Peyer's patch (tissue), 4 donors: ENCODE data around the gene ARID3B. TPM values are rescaled to one million over a fixed set of nuclear protein-coding genes. Genes with fewer than 3 reads are reported as not detected.

ENCODE experiments used
- DNase-seq, 3 donors: peaks; one replicate each; pipeline ENCODE4 v3.0.0-alpha.2; 2017 to 2019
- H3K27ac ChIP-seq, 4 donors: fragments of 200-600 bp; sonication (generic); one replicate each; pipeline ENCODE4 v1.5.1; 2016 to 2019
- H3K27me3 ChIP-seq, 2 donors: fragments of 200-600 bp; sonication (generic); one replicate each; pipeline ENCODE4 v1.5.1; 2019
- H3K36me3 ChIP-seq, 3 donors: fragments of 200-600 bp; sonication (generic); one replicate each; pipeline ENCODE4 v1.5.1; 2016 to 2019
- H3K4me1 ChIP-seq, 4 donors: fragments of 200-600 bp; sonication (generic); one replicate each; pipeline ENCODE4 v1.5.1; 2016 to 2019
- H3K4me3 ChIP-seq, 4 donors: fragments of 200-600 bp; sonication (generic); 1 replicate in 3 of 4; 2 replicates in 1 of 4; pipeline ENCODE4 v1.5.1; 2016 to 2019; ENCODE audit warnings: mild to moderate bottlenecking in 1 of 4
- H3K9me3 ChIP-seq, 4 donors: fragments of 200-600 bp; sonication (generic); one replicate each; pipeline ENCODE4 v1.5.1; 2016 to 2019; ENCODE audit warnings: mild to moderate bottlenecking in 1 of 4
- CTCF ChIP-seq, 6 experiments: fragments of 450-650 bp in 4 of 6; fragments of 200-600 bp in 2 of 6; sonication (generic) in 1 of 6; IDR thresholded peaks; one replicate each; pipeline ENCODE4 v1.5.1; 2017 to 2019; ENCODE audit warnings: antibody characterized with exemption in 6 of 6, mild to moderate bottlenecking in 3 of 6, moderate library complexity in 1 of 6
- POLR2A ChIP-seq, 2 donors: fragments of 450-650 bp; IDR thresholded peaks; one replicate each; pipeline ENCODE4 v1.5.1; 2017; ENCODE audit warnings: antibody characterized with exemption in 2 of 2, mild to moderate bottlenecking in 2 of 2, moderate library complexity in 2 of 2
- total RNA-seq, 4 donors: library from RNA; depleted of rRNA; stranded (reverse); fragments of >200 nt; gene quantifications; one replicate each; pipeline ENCODE4 v1.1.0, GENCODE V29; 2016

Gene ARID3B
- total RNA-seq, 4 donors from 2014 or later, result 10.9 to 29.4 (median 21.6) TPM

- H3K36me3 ChIP-seq, result peaks cover 0 to 76% (median 0%) of the 10 kb centered on the region in 3 donors
Observed at GRCh38 chr15:74621546-74621920, 80.5 kb downstream of the ARID3B start.

GRCh38 chr15:74621936-74622335 is 80.9 kb downstream of the ARID3B start:
- H3K4me3 ChIP-seq, result no peak overlapping the region
- H3K4me1 ChIP-seq, result peaks cover 0 to 22% (median 9%) of the 10 kb centered on the region in 4 donors
- TF ChIP-seq POLR2A (IDR thresholded peaks at IDR 0.05) (no peak), CTCF (IDR thresholded peaks at IDR 0.05) (no peak)
- H3K9me3 ChIP-seq, result no peaks in the 10 kb centered on the region
- peaks cover 0 to 80% (median 0%) of the 10 kb centered on the region in 3 donors for H3K36me3 ChIP-seq
- H3K27ac ChIP-seq, result no peak overlapping the region
- H3K27me3 ChIP-seq, result no peaks in the 10 kb centered on the region
- no peak for DNase-seq

More at GRCh38 chr15:74621546-74621920, 80.5 kb downstream of the ARID3B start:
- TF ChIP-seq CTCF (IDR thresholded peaks at IDR 0.05) (no peak), POLR2A (IDR thresholded peaks at IDR 0.05) (no peak)
- Histone ChIP-seq H3K27ac (peak overlapping the region in 1 of 4 donors; percentile 21), H3K4me1 (peaks cover 0 to 26% (median 11%) of the 10 kb centered on the region in 4 donors), H3K9me3 (no peaks in the 10 kb centered on the region), H3K27me3 (no peaks in the 10 kb centered on the region), H3K4me3 (no peak overlapping the region)
- DNase-seq, result no peak

- Histone ChIP-seq H3K4me1 (peaks cover 0 to 20% (median 9%) of the 10 kb centered on the region in 4 donors), H3K36me3 (peaks cover 0 to 88% (median 0%) of the 10 kb centered on the region in 3 donors), H3K27me3 (no peaks in the 10 kb centered on the region), H3K4me3 (no peak overlapping the region), H3K9me3 (no peaks in the 10 kb centered on the region), H3K27ac (no peak overlapping the region)
- TF ChIP-seq POLR2A (IDR thresholded peaks at IDR 0.05) (no peak), CTCF (IDR thresholded peaks at IDR 0.05) (no peak)
- no peak for DNase-seq
Observed at GRCh38 chr15:74622758-74623157, 81.7 kb downstream of the ARID3B start.

GRCh38 chr15:74624020-74624602 is 83.1 kb downstream of the ARID3B start:
- no peak overlapping the region for H3K27ac ChIP-seq
- peaks cover 0 to 23% (median 2%) of the 10 kb centered on the region in 4 donors for H3K4me1 ChIP-seq
- no peaks in the 10 kb centered on the region for H3K9me3 ChIP-seq
- no peaks in the 10 kb centered on the region for H3K27me3 ChIP-seq
- no peak overlapping the region for H3K4me3 ChIP-seq
- DNase-seq, result no peak
- TF ChIP-seq POLR2A (IDR thresholded peaks at IDR 0.05) (no peak), CTCF (IDR thresholded peaks at IDR 0.05) (no peak)
- H3K36me3 ChIP-seq, result peaks cover 0 to 100% (median 0%) of the 10 kb centered on the region in 3 donors

GRCh38 chr15:74625693-74626092 is 84.7 kb downstream of the ARID3B start:
- Histone ChIP-seq H3K36me3 (peaks cover 0 to 98% (median 0%) of the 10 kb centered on the region in 3 donors), H3K9me3 (no peaks in the 10 kb centered on the region), H3K27ac (peak overlapping the region in 2 of 4 donors; percentile 65 to 70), H3K27me3 (no peaks in the 10 kb centered on the region), H3K4me3 (no peak overlapping the region), H3K4me1 (peaks cover 0 to 24% (median 2%) of the 10 kb centered on the region in 4 donors)
- no peak for TF ChIP-seq CTCF (IDR thresholded peaks at IDR 0.05)
- no peak for TF ChIP-seq POLR2A (IDR thresholded peaks at IDR 0.05)
- no peak for DNase-seq
